H1 (cell line): Measurements from ENCODE around the gene ORC5. TPM values are rescaled to one million over a fixed set of nuclear protein-coding genes. Genes with fewer than 3 reads are reported as not detected.

Source experiments
- CTCF ChIA-PET: fragments of 300-600 bp; sonication (Branson Sonifier 250); formaldehyde crosslinking; loops from one replicate; lab custom pipeline; 2021; ENCODE audit not compliant: partially characterized antibody; lab: Charles Lee
- POLR2A ChIA-PET: fragments of 300-600 bp; sonication (Branson Sonifier 250); formaldehyde crosslinking; loops from one replicate; lab custom pipeline; 2021; ENCODE audit warnings: inconsistent platforms; ENCODE audit not compliant: partially characterized antibody; lab: Charles Lee
- DNase-seq, 2 experiments: peaks; one replicate each; pipeline versions ENCODE4 v3.0.0 to v3.0.0-alpha.2; 2010 to 2022; ENCODE audit warnings: low spot score in 2 of 2, low read depth in 1 of 2, mixed read lengths in 1 of 2
- FAIRE-seq: peaks from 2 replicates; lab custom pipeline; 2011; peaks lifted over from hg19 to GRCh38; lab: Jason Lieb, UNC
- H2AFZ ChIP-seq: 2 replicates; pipeline ENCODE4 v1.8.1; 2012; ENCODE audit warnings: low read length, inconsistent platforms
- H2AK5ac ChIP-seq: 2 replicates; pipeline ENCODE4 v1.6.1; 2013; ENCODE audit warnings: low read depth, low read length
- H2BK120ac ChIP-seq: replicated peaks from 2 replicates; pipeline ENCODE3; 2013; ENCODE audit warnings: low read depth, low read length, inconsistent platforms
- H2BK12ac ChIP-seq: 2 replicates; pipeline ENCODE4 v1.6.1; 2013; ENCODE audit warnings: low read depth, low read length
- H2BK15ac ChIP-seq: 2 replicates; pipeline ENCODE4 v1.6.1; 2013; ENCODE audit warnings: low read length
- H2BK20ac ChIP-seq: 2 replicates; pipeline ENCODE4 v1.6.1; 2013; ENCODE audit warnings: low read length
- H2BK5ac ChIP-seq: 2 replicates; pipeline ENCODE4 v1.6.1; 2013; ENCODE audit warnings: low read depth, low read length
- H3K14ac ChIP-seq: 2 replicates; pipeline ENCODE4 v1.6.1; 2013; ENCODE audit warnings: inconsistent platforms; ENCODE audit not compliant: insufficient read length
- H3K18ac ChIP-seq: 2 replicates; pipeline ENCODE4 v1.6.1; 2013; ENCODE audit warnings: low read length; ENCODE audit errors: extremely low read depth
- H3K23ac ChIP-seq: 2 replicates; pipeline ENCODE4 v1.6.1; 2013; ENCODE audit warnings: inconsistent platforms; ENCODE audit not compliant: insufficient read length
- H3K23me2 ChIP-seq: 2 replicates; pipeline ENCODE4 v1.6.1; 2013; ENCODE audit warnings: low read depth, low read length
- H3K27ac ChIP-seq: 2 replicates; pipeline ENCODE4 v1.6.1; 2011; ENCODE audit warnings: low read depth, low read length, inconsistent platforms
- H3K27me3 ChIP-seq, 4 experiments: replicated peaks in 1 of 4; 1 replicate in 1 of 4; 2 replicates in 3 of 4; pipeline versions ENCODE4 v1.6.1 to v1.8.1; 2011 to 2013; ENCODE audit warnings: low read length in 3 of 4, mild to moderate bottlenecking in 3 of 4, inconsistent platforms in 2 of 4, mixed read lengths in 2 of 4, moderate library complexity in 1 of 4; ENCODE audit not compliant: control insufficient read depth in 3 of 4, insufficient read depth in 3 of 4; ENCODE audit errors: extremely low read depth in 1 of 4
- H3K36me3 ChIP-seq, 4 experiments: 2 replicates each; pipeline versions ENCODE4 v1.6.1 to v1.8.1; 2011 to 2013; ENCODE audit warnings: mild to moderate bottlenecking in 4 of 4, low read length in 3 of 4, moderate library complexity in 2 of 4, control low read depth in 1 of 4, inconsistent platforms in 1 of 4; ENCODE audit not compliant: insufficient read depth in 4 of 4, control insufficient read depth in 2 of 4
- H3K4ac ChIP-seq: replicated peaks from 2 replicates; pipeline ENCODE3; 2013; ENCODE audit warnings: low read length, low read depth, mixed read lengths, inconsistent platforms; ENCODE audit not compliant: insufficient read length
- H3K4me1 ChIP-seq, 4 experiments: replicated peaks in 1 of 4; 1 replicate in 1 of 4; 2 replicates in 3 of 4; pipeline versions ENCODE4 v1.6.1 to v1.8.1; 2011 to 2013; ENCODE audit warnings: low read length in 3 of 4, inconsistent platforms in 2 of 4, mixed read lengths in 1 of 4; ENCODE audit not compliant: insufficient read depth in 4 of 4, control insufficient read depth in 3 of 4
- H3K4me2 ChIP-seq, 2 experiments: 2 replicates each; pipeline versions ENCODE4 v1.6.1 to v1.8.1; 2011 to 2013; ENCODE audit warnings: low read depth in 2 of 2, low read length in 2 of 2, control low read depth in 1 of 2, inconsistent platforms in 1 of 2, mild to moderate bottlenecking in 1 of 2; ENCODE audit not compliant: insufficient read depth in 1 of 2
- H3K4me3 ChIP-seq, 4 experiments: fragments of 200-600, 300-600 bp in 1 of 4; sonication (generic), shearing (Covaris generic), sonication (Bioruptor Twin) in 1 of 4; 2 replicates each; pipeline versions ENCODE4 v1.5.1 to v1.8.1; 2011 to 2016; ENCODE audit warnings: low read length in 4 of 4, low read depth in 3 of 4, control low read depth in 2 of 4, inconsistent platforms in 2 of 4, mild to moderate bottlenecking in 2 of 4, mixed read lengths in 1 of 4, moderate library complexity in 1 of 4; ENCODE audit not compliant: insufficient read depth in 2 of 4; ENCODE audit errors: extremely low read depth in 1 of 4
- H3K56ac ChIP-seq: replicated peaks from 2 replicates; pipeline ENCODE3; 2013; ENCODE audit warnings: low read depth, mild to moderate bottlenecking, mixed read lengths, low read length, inconsistent platforms; ENCODE audit not compliant: insufficient read length
- H3K79me1 ChIP-seq: 2 replicates; pipeline ENCODE4 v1.6.1; 2013; ENCODE audit warnings: low read depth, low read length, control low read depth
- H3K79me2 ChIP-seq, 2 experiments: 2 replicates each; pipeline versions ENCODE4 v1.6.1 to v1.8.1; 2012 to 2013; ENCODE audit warnings: low read length in 2 of 2, mild to moderate bottlenecking in 2 of 2, inconsistent platforms in 1 of 2; ENCODE audit not compliant: insufficient read depth in 2 of 2, control insufficient read depth in 1 of 2
- H3K9ac ChIP-seq, 4 experiments: replicated peaks in 1 of 4; 1 replicate in 1 of 4; 2 replicates in 3 of 4; pipeline versions ENCODE4 v1.6.1 to v1.8.1; 2011 to 2013; ENCODE audit warnings: low read depth in 3 of 4, low read length in 3 of 4, control low read depth in 2 of 4, mild to moderate bottlenecking in 2 of 4, moderate library complexity in 2 of 4, inconsistent platforms in 1 of 4; ENCODE audit errors: extremely low read depth in 1 of 4
- H3K9me3 ChIP-seq, 2 experiments: 2 replicates each; pipeline versions ENCODE4 v1.6.1 to v1.8.1; 2012 to 2013; ENCODE audit warnings: mild to moderate bottlenecking in 2 of 2, moderate library complexity in 2 of 2, control low read depth in 1 of 2, inconsistent platforms in 1 of 2, low read depth in 1 of 2, low read length in 1 of 2, mixed read lengths in 1 of 2; ENCODE audit not compliant: insufficient read depth in 2 of 2
- H4K20me1 ChIP-seq, 2 experiments: replicated peaks in 1 of 2; 2 replicates each; pipeline versions ENCODE3 to v1.8.1; 2011 to 2013; ENCODE audit warnings: inconsistent platforms in 2 of 2, low read length in 2 of 2, mild to moderate bottlenecking in 1 of 2; ENCODE audit not compliant: insufficient read depth in 2 of 2, control insufficient read depth in 1 of 2
- H4K5ac ChIP-seq: 2 replicates; pipeline ENCODE4 v1.6.1; 2013; ENCODE audit warnings: low read length, low read depth, mixed read lengths, inconsistent platforms; ENCODE audit not compliant: insufficient read length
- H4K8ac ChIP-seq: 2 replicates; pipeline ENCODE4 v1.8.0; 2013; ENCODE audit warnings: mild to moderate bottlenecking, moderate library complexity, low read length, inconsistent platforms; ENCODE audit not compliant: insufficient read depth; ENCODE audit errors: extremely low read depth
- H4K91ac ChIP-seq: replicated peaks from 2 replicates; pipeline ENCODE3; 2013; ENCODE audit warnings: low read length, mixed read lengths, inconsistent platforms; ENCODE audit not compliant: insufficient read length
- NRF1 ChIP-seq: IDR thresholded peaks from 2 replicates; pipeline ENCODE4 v1.6.1; 2011; ENCODE audit warnings: mild to moderate bottlenecking, low read depth, low read length, improper control_type of control experiment
- PHF8 ChIP-seq: fragments of 200-600 bp; sonication (generic); conservative IDR thresholded peaks from 2 replicates; pipeline ENCODE4 v1.7.1; 2012; ENCODE audit warnings: low read depth, mild to moderate bottlenecking, inconsistent platforms, low read length, moderate library complexity
- POLR2A ChIP-seq, 2 experiments: IDR thresholded peaks; 1 replicate in 1 of 2; 2 replicates in 1 of 2; pipeline ENCODE4 v1.6.1; 2011; ENCODE audit warnings: low read depth in 2 of 2, low read length in 2 of 2, mild to moderate bottlenecking in 2 of 2; ENCODE audit errors: control extremely low read depth in 1 of 2
- SUZ12 ChIP-seq: fragments of 200-600 bp; sonication (generic); IDR thresholded peaks from 2 replicates; pipeline ENCODE4 v1.6.1; 2012; ENCODE audit warnings: mild to moderate bottlenecking, inconsistent platforms, low read length, moderate library complexity, mixed read lengths
- whole genome bisulfite sequencing, 2 experiments: shearing (Covaris generic) in 1 of 2; methylation state at CpG; one replicate each; pipeline versions ENCODE4 v1.1.6 to v1.1.7; 2013 to 2015; ENCODE audit warnings: low lambda C conversion rate in 2 of 2, mixed read lengths in 2 of 2, inconsistent platforms in 1 of 2, low coverage in 1 of 2, missing lambda C conversion rate in 1 of 2; ENCODE audit not compliant: insufficient replicate concordance in 2 of 2, insufficient coverage in 1 of 2, insufficient read length in 1 of 2; ENCODE audit errors: extremely low coverage in 1 of 2, missing lambda C conversion rate in 1 of 2; 5-methylcytosine and 5-hydroxymethylcytosine counted together
- polyA plus RNA-seq, 7 experiments: library from polyadenylated mRNA; depleted of rRNA in 3 of 7; stranded (reverse) in 5 of 7; unstranded in 2 of 7; fragments of >200 nt in 5 of 7; fragments of 200-250 nt in 2 of 7; gene quantifications; 1 replicate in 5 of 7; 2 replicates in 1 of 7; 4 replicates in 1 of 7; pipeline versions ENCODE4 v1.2.1 to v1.2.3, GENCODE V29; 2011 to 2013; ENCODE audit warnings: missing spikeins in 2 of 7, mixed read lengths in 2 of 7
- total RNA-seq: library from RNA; stranded (reverse); fragmentation: NEBNext Ultra II Directional; extraction: Animal tissue kit (Norgen Biotek cat#: 25700); gene quantifications from 2 replicates; pipeline ENCODE4 v1.2.1, GENCODE V29; 2021

ORC5 gene
- total and polyA plus RNA-seq, 2 of the 8 experiments (the other 6 are each of a cell fraction or from before 2014, with no cell fraction given) = 7.7 to 19.9 TPM

- POLR2A ChIA-PET = interaction anchor here (0.7 to 1.3 kb wide), 3 partner anchors 8 to 16 kb away, joined by 3 read pairs; no protein-coding TSS in a partner anchor
Measured at GRCh38 chr7:104208421-104208780, 588 bp upstream of the ORC5 start.

More at GRCh38 chr7:104208421-104208780, 588 bp upstream of the ORC5 start:
- Histone ChIP-seq H3K23ac (no peak overlapping the region), H4K8ac (no peak overlapping the region), H3K79me2 (peaks cover 8 to 33% of the 10 kb centered on the region in 2 experiments; a peak in 3 of 4 replicates), H3K79me1 (peaks cover 5% of the 10 kb centered on the region; the same call in 1 of the 2 replicates), H4K20me1 (no peaks in the 10 kb centered on the region), H3K18ac (no peak overlapping the region), H2BK120ac (no peak overlapping the region), H3K36me3 (peaks cover 0 to 7% (median under 1%) of the 10 kb centered on the region in 4 experiments; a peak in 6 of 8 replicates), H3K4ac (peak overlapping the region; percentile 57), H3K56ac (no peak overlapping the region), H3K9me3 (peaks cover 8 to 12% of the 10 kb centered on the region in 2 experiments), H4K5ac (no peak overlapping the region), H2BK5ac (no peak overlapping the region), H3K14ac (no peak overlapping the region), H3K27ac (no peak overlapping the region), H2AFZ (peak overlapping the region; percentile 90), H3K9ac (peak overlapping the region in 3 of 4 experiments; percentile 75 to 83 (median 83); a peak in 4 of 7 replicates), H3K4me1 (no peaks in the 10 kb centered on the region; a peak in 2 of 7 replicates), H2BK20ac (no peak overlapping the region), H3K4me3 (peak overlapping the region; percentile 75 to 99 (median 87)), H2BK15ac (no peak overlapping the region), H4K91ac (no peak overlapping the region), H3K4me2 (peak overlapping the region; percentile 68 to 84), H3K23me2 (peaks cover 10% of the 10 kb centered on the region; the same call in 1 of the 2 replicates), H3K27me3 (no peaks in the 10 kb centered on the region), H2BK12ac (no peak overlapping the region), H2AK5ac (no peak overlapping the region)
- no peak for DNase-seq
- FAIRE-seq = no peak
- CTCF ChIA-PET = interaction anchor here (1.4 kb wide), 1 partner anchor 23 kb away, joined by 4 read pairs; no protein-coding TSS in a partner anchor
- 58% methylated on average over 7 of the region's 7 CpGs; no CpG with 5 or more reads in 1 of the 2 experiments for WGBS, 2 experiments
- TF ChIP-seq PHF8 (no peak), POLR2A (IDR thresholded peaks at IDR 0.05; ENCODE audit: control extremely low read depth in 1 of 2, low read depth in 2 of 2, low read length in 2 of 2) (no peak), NRF1 (no peak), SUZ12 (no peak)
